Spleen (tissue), 11 donors: ENCODE measurements around the gene FOXL3. TPM values are rescaled to one million over a fixed set of nuclear protein-coding genes. Genes with fewer than 3 reads are reported as not detected.
A peak's percentile ranks its signal among the peaks of the same experiment; 100 is the strongest.

Experiments used
- DNase-seq: peaks from one replicate; pipeline ENCODE4 v3.0.0-alpha.2; 2020
- H3K27ac ChIP-seq, 8 donors: fragments of 200-600 bp; sonication (generic) in 7 of 8; 1 replicate in 4 of 8; 2 replicates in 4 of 8; pipeline versions ENCODE4 v1.5.0 to v1.8.0; 2016 to 2021; ENCODE audit warnings: inconsistent platforms in 4 of 8, mild to moderate bottlenecking in 4 of 8, moderate library complexity in 1 of 8
- H3K27me3 ChIP-seq, 7 donors: fragments of 200-600 bp; sonication (generic) in 6 of 7; replicated peaks in 1 of 7; 1 replicate in 4 of 7; 2 replicates in 3 of 7; pipeline versions ENCODE4 v1.5.0 to v1.8.0; 2016 to 2021; ENCODE audit warnings: inconsistent platforms in 3 of 7, mild to moderate bottlenecking in 1 of 7
- H3K36me3 ChIP-seq, 6 donors: fragments of 200-600 bp; sonication (generic) in 5 of 6; 1 replicate in 4 of 6; 2 replicates in 2 of 6; pipeline versions ENCODE4 v1.5.0 to v1.8.0; 2016 to 2021; ENCODE audit warnings: inconsistent platforms in 2 of 6
- H3K4me1 ChIP-seq, 6 donors: fragments of 200-600 bp; sonication (generic) in 5 of 6; 1 replicate in 3 of 6; 2 replicates in 3 of 6; pipeline versions ENCODE4 v1.5.0 to v1.8.0; 2016 to 2021; ENCODE audit warnings: inconsistent platforms in 3 of 6
- H3K4me3 ChIP-seq, 8 donors: fragments of 200-600 bp; sonication (generic) in 7 of 8; 1 replicate in 4 of 8; 2 replicates in 4 of 8; pipeline versions ENCODE4 v1.5.0 to v1.8.0; 2016 to 2021; ENCODE audit warnings: inconsistent platforms in 4 of 8, mild to moderate bottlenecking in 4 of 8, moderate library complexity in 2 of 8
- H3K9me3 ChIP-seq, 8 donors: fragments of 200-600 bp; sonication (generic) in 7 of 8; 1 replicate in 4 of 8; 2 replicates in 4 of 8; pipeline versions ENCODE4 v1.5.0 to v1.8.0; 2016 to 2021; ENCODE audit warnings: inconsistent platforms in 4 of 8
- CTCF ChIP-seq, 11 experiments: fragments of 200-600 bp in 7 of 11; fragments of 450-650 bp in 4 of 11; sonication (generic) in 4 of 11; IDR thresholded peaks in 8 of 11; conservative IDR thresholded peaks in 3 of 11; 1 replicate in 7 of 11; 2 replicates in 4 of 11; pipeline versions ENCODE4 v1.4.0 to v1.8.0; 2016 to 2021; ENCODE audit warnings: antibody characterized with exemption in 11 of 11, inconsistent platforms in 4 of 11, mild to moderate bottlenecking in 1 of 11
- POLR2A ChIP-seq, 3 donors: fragments of 450-650 bp; IDR thresholded peaks; one replicate each; pipeline ENCODE4 v1.5.1; 2017; ENCODE audit warnings: antibody characterized with exemption in 3 of 3, mild to moderate bottlenecking in 1 of 3
- POLR2AphosphoS5 ChIP-seq, 3 donors: sonication (generic); formaldehyde crosslinking; IDR thresholded peaks; one replicate each; pipeline ENCODE4 v1.5.1; 2017; ENCODE audit warnings: antibody characterized with exemption in 3 of 3
- WGBS, 5 donors: extraction: QIAGEN DNeasy Blood & Tissue Kit in 3 of 5; methylation state at CpG; one replicate each; pipeline versions ENCODE4 v1.1.5 to v1.1.7; 2013 to 2018; 5-methylcytosine and 5-hydroxymethylcytosine counted together
- intact Hi-C: fragments of 100-400 bp; cut with DNase I; formaldehyde crosslinking; loops from one replicate; pipeline ENCODE4 v1.15.0; 2023; ENCODE audit warnings: low total_unique reads
- polyA plus RNA-seq, 3 donors: library from polyadenylated mRNA; stranded (reverse); fragments of 200-250 nt; gene quantifications; one replicate each; pipeline ENCODE4 v1.2.1, GENCODE V29; 2013
- total RNA-seq, 7 donors: library from RNA; depleted of rRNA in 3 of 7; stranded (reverse); fragments of >200 nt in 3 of 7; fragmentation: NEBNext Ultra II Directional in 4 of 7; extraction: Animal tissue kit (Norgen Biotek cat#: 25700) in 4 of 7; gene quantifications; one replicate each; pipeline versions ENCODE4 v1.1.0 to v1.2.1, GENCODE V29; 2016 to 2021
- donor health status: healthy with polysubstance abuse.
- donor health status: DM: no; HTN: no; CAD: no; lungs with moderate emphysema.
- donor health status: DM: no; HTN: no; CAD: no.
- donor health status: Bipolar disorder and iron deficiency.
- donor health status: healthy.
- donor health status: DM: no; HTN: no; CAD: no.
- donor health status: DM: yes; HTN: yes; CAD: no.

FOXL3 gene
- total and polyA plus RNA-seq, 10 donors = not detected

- Histone ChIP-seq H3K27ac (no peak overlapping the region), H3K4me3 (no peak overlapping the region), H3K9me3 (no peaks in the 10 kb centered on the region), H3K27me3 (peaks cover 0 to 46% (median 6%) of the 10 kb centered on the region in 7 donors), H3K4me1 (no peaks in the 10 kb centered on the region), H3K36me3 (no peaks in the 10 kb centered on the region)
- intact Hi-C loops = no loop called here
- peak; percentile 54 for DNase-seq
- TF ChIP-seq POLR2AphosphoS5 (IDR thresholded peaks at IDR 0.05) (no peak), CTCF (IDR thresholded peaks at IDR 0.05 in 8 of 11, conservative IDR thresholded peaks at IDR 0.05 in 3 of 11) (no peak), POLR2A (IDR thresholded peaks at IDR 0.05) (no peak)
- 83 to 91% (median 86%) methylated on average over 11 to 24 of the region's 24 CpGs for WGBS, 5 donors
These were observed 7.8 kb downstream of the FOXL3 start for GRCh38 chr7:297611-298374.

- no peak for TF ChIP-seq POLR2AphosphoS5 (IDR thresholded peaks at IDR 0.05)
- TF ChIP-seq POLR2A (IDR thresholded peaks at IDR 0.05) = no peak
- no peak for TF ChIP-seq CTCF (IDR thresholded peaks at IDR 0.05 in 8 of 11, conservative IDR thresholded peaks at IDR 0.05 in 3 of 11)
- no peak overlapping the region for H3K4me3 ChIP-seq
- 75 to 79% (median 78%) methylated on average over 12 to 15 of the region's 15 CpGs for WGBS, 5 donors
These were observed 8.4 kb downstream of the FOXL3 start for GRCh38 chr7:298375-298702.

GRCh38 chr7:298743-299142 is 8.8 kb downstream of the FOXL3 start:
- Histone ChIP-seq H3K9me3 (no peaks in the 10 kb centered on the region), H3K4me1 (no peaks in the 10 kb centered on the region), H3K4me3 (no peak overlapping the region), H3K27ac (no peak overlapping the region), H3K27me3 (peaks cover 0 to 42% (median 6%) of the 10 kb centered on the region in 7 donors), H3K36me3 (no peaks in the 10 kb centered on the region)
- intact Hi-C loops = no loop called here
- DNase-seq = no peak
- TF ChIP-seq POLR2AphosphoS5 (IDR thresholded peaks at IDR 0.05) (no peak), CTCF (IDR thresholded peaks at IDR 0.05 in 8 of 11, conservative IDR thresholded peaks at IDR 0.05 in 3 of 11) (no peak), POLR2A (IDR thresholded peaks at IDR 0.05) (no peak)
- WGBS, 5 donors = 74 to 87% (median 78%) methylated on average over 13 of the region's 13 CpGs

More at GRCh38 chr7:298375-298702, 8.4 kb downstream of the FOXL3 start:
- Histone ChIP-seq H3K36me3 (no peaks in the 10 kb centered on the region), H3K4me1 (no peaks in the 10 kb centered on the region), H3K27me3 (peaks cover 0 to 45% (median 6%) of the 10 kb centered on the region in 7 donors), H3K9me3 (no peaks in the 10 kb centered on the region), H3K27ac (no peak overlapping the region)
- intact Hi-C loops = no loop called here
- DNase-seq = peak; percentile 48

- intact Hi-C loops = no loop called here
- no peak overlapping the region for H3K27ac ChIP-seq
- H3K4me1 ChIP-seq = no peaks in the 10 kb centered on the region
- DNase-seq = peak; percentile 47
- no peak overlapping the region for H3K4me3 ChIP-seq
- no peaks in the 10 kb centered on the region for H3K9me3 ChIP-seq
- no peak for TF ChIP-seq POLR2A (IDR thresholded peaks at IDR 0.05)
- no peak for TF ChIP-seq CTCF (IDR thresholded peaks at IDR 0.05 in 8 of 11, conservative IDR thresholded peaks at IDR 0.05 in 3 of 11)
- no peak for TF ChIP-seq POLR2AphosphoS5 (IDR thresholded peaks at IDR 0.05)
- H3K36me3 ChIP-seq = no peaks in the 10 kb centered on the region
- H3K27me3 ChIP-seq = peaks cover 0 to 37% (median 6%) of the 10 kb centered on the region in 7 donors
- 91 to 92% (median 91%) methylated on average over 9 to 15 of the region's 15 CpGs for WGBS, 5 donors
These were observed 9.2 kb downstream of the FOXL3 start for GRCh38 chr7:299169-299568.
